ENCODE results near the gene MRGPRG. TPM values are rescaled to one million over a fixed set of nuclear protein-coding genes. Genes with fewer than 3 reads are reported as not detected.

Gene MRGPRG
- polyA plus RNA-seq, 12 donors: not detected

GRCh38 chr11:3195251-3196160 is 23.1 kb downstream of the MRGPRG start:
- no peak for DNase-seq

- DNase-seq: no peak
Measured at GRCh38 chr11:3194016-3194816, 24.4 kb downstream of the MRGPRG start.

- no peak for DNase-seq
Measured at GRCh38 chr11:3193373-3194015, 25.1 kb downstream of the MRGPRG start.

GRCh38 chr11:3192511-3193372 is 25.9 kb downstream of the MRGPRG start:
- DNase-seq: no peak

- DNase-seq: no peak
Measured at GRCh38 chr11:3191586-3192324, 26.9 kb downstream of the MRGPRG start.

- no peak for DNase-seq
Measured at GRCh38 chr11:3190600-3190999, 28.0 kb downstream of the MRGPRG start.

- DNase-seq: no peak
Measured at GRCh38 chr11:3189886-3190583, 28.6 kb downstream of the MRGPRG start.

GRCh38 chr11:3189196-3189843 is 29.3 kb downstream of the MRGPRG start:
- DNase-seq: no peak

- no peak for DNase-seq
Measured at GRCh38 chr11:3188496-3189195, 30.0 kb downstream of the MRGPRG start.

- DNase-seq: no peak
Measured at GRCh38 chr11:3186166-3186953, 32.3 kb downstream of the MRGPRG start.

GRCh38 chr11:3184732-3185347 is 33.8 kb downstream of the MRGPRG start:
- DNase-seq: no peak

GRCh38 chr11:3183523-3183922 is 35.1 kb downstream of the MRGPRG start:
- no peak for DNase-seq

GRCh38 chr11:3182462-3182852 is 36.2 kb downstream of the MRGPRG start:
- DNase-seq: no peak

GRCh38 chr11:3181725-3182461 is 36.7 kb downstream of the MRGPRG start:
- no peak for DNase-seq

- DNase-seq: no peak
Measured at GRCh38 chr11:3180869-3181268, 37.7 kb downstream of the MRGPRG start.

GRCh38 chr11:3178349-3178748 is 40.3 kb downstream of the MRGPRG start:
- DNase-seq: no peak

GRCh38 chr11:3177931-3178330 is 40.7 kb downstream of the MRGPRG start:
- no peak for DNase-seq
